EL (cell line): ENCODE data around the gene SHISA9.

Experiments
- DNase-seq: peaks from one replicate; pipeline ENCODE4 v3.0.0-alpha.2; 2016

The SHISA9 gene

GRCh38 chr16:13081825-13082331 is 180.5 kb downstream of the SHISA9 start:
- DNase-seq = no peak

DNA sequence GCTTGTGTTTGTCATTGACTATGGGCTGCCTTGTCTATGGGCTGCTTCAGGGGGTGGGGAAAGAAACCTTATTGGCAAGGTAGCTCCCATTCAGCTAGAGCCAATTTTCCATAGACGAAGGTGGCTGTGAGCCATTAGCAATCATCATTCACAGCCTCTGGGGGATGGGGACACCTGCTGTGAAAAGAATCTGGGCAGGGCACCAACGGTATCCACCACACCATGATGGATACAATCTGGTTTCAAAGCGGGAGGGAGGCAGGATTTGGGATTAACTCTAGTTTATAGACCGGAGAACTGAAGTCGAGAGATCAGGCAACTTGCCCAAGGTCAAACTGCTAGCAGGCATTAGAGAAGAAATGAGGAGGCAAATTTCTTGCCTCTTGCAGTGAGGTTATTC is 182.3 kb downstream of the SHISA9 start:
- DNase-seq = no peak

DNA sequence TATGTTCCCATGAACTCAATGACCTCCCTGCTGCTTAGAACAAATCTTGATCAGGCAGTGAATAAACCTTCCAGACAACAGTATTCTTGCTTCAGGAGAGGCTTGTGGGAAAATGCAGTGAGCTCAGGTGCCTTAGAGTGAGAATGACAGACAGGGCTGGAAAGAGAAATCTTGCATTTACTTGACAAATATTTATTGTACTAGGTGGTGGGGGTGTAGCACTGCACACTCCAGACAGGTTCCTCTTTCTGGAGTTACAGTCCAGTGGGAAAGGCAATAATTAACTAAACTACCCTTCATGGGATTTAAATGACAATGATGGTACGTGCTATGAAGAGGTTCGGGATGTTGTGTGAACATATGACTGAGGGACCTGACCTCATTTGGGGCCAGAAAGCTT is 182.9 kb downstream of the SHISA9 start:
- no peak for DNase-seq

GRCh38 chr16:13093661-13094060 is 192.3 kb downstream of the SHISA9 start:
- no peak for DNase-seq

- no peak for DNase-seq
These were observed 193.7 kb downstream of the SHISA9 start for GRCh38 chr16:13095061-13095460.

DNA sequence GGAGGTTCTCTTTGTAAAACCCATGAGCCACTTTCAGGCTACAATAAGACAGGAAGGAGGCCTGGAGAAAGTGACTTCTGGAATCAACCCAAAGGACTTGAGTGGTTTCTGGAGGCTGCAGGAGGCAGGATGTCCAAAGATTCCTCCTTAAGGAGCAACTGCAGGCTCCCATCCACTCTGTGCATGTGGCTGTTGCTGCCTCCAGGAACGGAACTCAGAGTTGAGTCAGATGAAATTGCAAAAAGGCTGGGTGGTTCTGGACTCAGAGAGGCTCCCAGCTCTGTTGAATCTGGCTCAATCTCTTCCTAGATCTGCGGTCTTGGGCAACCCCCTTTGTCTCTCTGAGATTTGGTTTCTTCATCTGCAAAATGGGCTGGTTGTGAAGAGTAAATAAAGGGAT is 197.1 kb downstream of the SHISA9 start:
- DNase-seq = no peak

- no peak for DNase-seq
These were observed 198.4 kb downstream of the SHISA9 start for GRCh38 chr16:13099822-13100221.

GRCh38 chr16:13100970-13101369 is 199.6 kb downstream of the SHISA9 start:
- DNase-seq = no peak

DNA sequence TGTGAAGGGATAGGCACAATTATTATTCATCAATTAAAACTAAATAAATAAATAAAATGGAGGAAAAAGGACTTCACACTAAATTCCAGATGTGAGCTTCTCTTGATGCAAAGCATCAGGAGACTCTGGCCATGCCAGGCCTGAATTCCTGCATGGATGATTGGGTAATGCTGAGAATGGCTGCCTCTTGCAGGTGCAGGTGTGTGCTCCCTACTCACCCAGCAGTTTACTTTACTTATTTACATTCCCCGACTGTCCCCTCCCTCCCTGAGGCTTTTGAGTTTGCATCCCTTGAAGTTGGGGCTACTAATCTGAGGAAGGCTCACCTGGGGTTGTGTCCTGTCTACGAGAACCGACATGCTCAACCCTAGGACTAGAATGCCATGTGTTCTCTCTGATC is 200.4 kb downstream of the SHISA9 start:
- no peak for DNase-seq

DNA sequence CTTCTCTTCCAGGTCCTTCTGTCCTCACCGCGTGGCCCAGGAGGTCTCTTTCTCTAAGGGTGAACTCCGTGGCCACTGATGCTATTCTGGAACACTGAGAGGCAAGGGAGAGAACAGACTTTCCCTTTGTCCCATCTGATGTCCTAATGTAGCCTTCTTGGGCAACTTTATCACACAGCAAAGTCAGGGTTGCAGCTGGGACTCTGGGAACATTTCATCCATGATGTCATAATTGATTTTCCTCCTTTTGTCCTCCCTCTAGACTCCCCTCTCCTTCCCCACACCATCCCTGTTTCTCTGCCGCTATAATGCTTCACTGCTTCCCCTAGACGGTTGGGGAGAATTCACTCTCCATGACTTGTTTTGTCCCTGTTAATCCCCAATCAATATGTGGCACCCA is 201.0 kb downstream of the SHISA9 start:
- DNase-seq = no peak

- DNase-seq = no peak
These were observed 202.6 kb downstream of the SHISA9 start for GRCh38 chr16:13103831-13104530.

- DNase-seq = no peak
These were observed 203.4 kb downstream of the SHISA9 start for GRCh38 chr16:13104772-13105171.

GRCh38 chr16:13105427-13105826 is 204.0 kb downstream of the SHISA9 start:
- no peak for DNase-seq

DNA sequence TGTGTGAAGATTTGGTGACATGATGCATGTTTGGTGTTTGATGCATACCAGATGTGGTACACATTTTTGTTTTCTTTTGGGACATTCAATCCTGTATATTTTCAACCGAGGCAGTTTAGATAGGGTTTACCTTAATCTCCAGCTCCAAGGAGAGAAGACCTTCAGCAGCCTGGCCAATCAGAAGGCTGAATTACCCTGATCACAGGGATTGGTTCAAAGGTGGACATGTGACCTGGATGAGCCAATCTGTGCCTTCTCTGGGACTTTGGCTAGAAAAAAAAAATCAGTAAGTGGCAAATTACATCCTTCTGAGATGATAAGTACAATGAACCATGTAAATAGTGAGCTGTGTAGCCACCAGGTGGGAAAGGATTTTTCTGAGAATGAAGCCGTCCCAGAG is 205.1 kb downstream of the SHISA9 start:
- DNase-seq = no peak

- no peak for DNase-seq
These were observed 206.7 kb downstream of the SHISA9 start for GRCh38 chr16:13108126-13108525.

GRCh38 chr16:13109171-13109570 is 207.8 kb downstream of the SHISA9 start:
- DNase-seq = no peak

- no peak for DNase-seq
These were observed 208.9 kb downstream of the SHISA9 start for GRCh38 chr16:13110124-13110796.

DNA sequence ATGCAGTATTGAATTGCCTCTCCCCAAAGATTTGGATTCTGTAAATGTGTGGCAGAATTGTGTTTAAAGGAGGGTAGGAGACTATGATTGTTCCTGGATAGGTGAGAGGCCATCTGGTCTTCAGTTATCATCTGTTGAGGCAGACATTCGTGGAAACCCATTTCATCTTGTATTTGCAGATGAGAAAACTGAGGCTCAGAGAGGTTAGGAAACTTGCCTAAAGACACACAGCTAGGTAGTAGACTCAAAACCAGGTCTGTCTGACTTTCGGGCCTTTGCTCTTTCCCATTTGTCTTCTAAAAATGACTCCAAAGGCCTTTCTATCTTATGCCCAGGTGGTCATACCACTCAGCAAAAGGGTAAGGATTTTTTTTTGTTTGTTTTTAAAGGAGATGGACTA is 210.3 kb downstream of the SHISA9 start:
- DNase-seq = no peak

DNA sequence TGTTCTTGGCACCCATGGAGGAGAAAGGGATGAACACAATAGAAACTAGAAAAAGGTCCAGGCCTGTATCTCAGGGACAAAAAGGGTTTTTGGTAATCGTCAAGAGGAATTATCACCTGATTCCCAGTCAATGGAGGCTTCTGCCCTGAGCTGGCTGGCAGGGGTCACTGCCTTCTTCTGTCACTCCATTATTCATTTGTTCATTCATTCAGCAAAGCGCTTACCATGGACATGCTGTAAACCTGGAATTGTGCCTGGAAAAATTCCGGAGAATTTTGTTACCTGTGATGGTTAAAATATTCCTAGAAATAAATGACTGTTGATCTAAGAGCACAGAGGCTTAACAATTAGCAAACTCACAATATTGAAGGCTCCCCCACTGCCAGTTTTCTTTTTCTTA is 212.3 kb downstream of the SHISA9 start:
- no peak for DNase-seq

GRCh38 chr16:13118091-13118490 is 216.7 kb downstream of the SHISA9 start:
- DNase-seq = no peak

DNA sequence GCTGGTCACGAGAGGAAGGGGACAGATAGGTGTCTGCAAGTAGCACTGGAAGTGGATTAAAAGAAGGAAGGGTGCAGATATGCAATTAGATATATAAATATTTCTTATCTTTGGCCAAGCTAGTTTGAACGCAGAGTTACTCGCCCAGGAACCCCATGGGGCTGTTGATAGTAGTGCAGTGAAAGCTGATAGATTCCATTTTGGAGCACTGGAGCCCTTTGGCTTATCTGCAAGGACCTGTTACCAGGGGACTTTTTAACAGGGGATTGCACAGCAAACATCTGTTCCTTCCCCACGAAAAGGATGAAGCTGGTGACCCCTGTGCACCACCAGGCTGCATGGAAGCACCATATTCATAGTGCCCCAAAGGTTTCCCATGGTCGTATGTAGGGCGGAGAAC is 218.7 kb downstream of the SHISA9 start:
- DNase-seq = no peak

- DNase-seq = no peak
These were observed 219.2 kb downstream of the SHISA9 start for GRCh38 chr16:13120557-13120956.

GRCh38 chr16:13123991-13124390 is 222.6 kb downstream of the SHISA9 start:
- DNase-seq = no peak

- no peak for DNase-seq
These were observed 225.7 kb downstream of the SHISA9 start for GRCh38 chr16:13127144-13127543.

DNA sequence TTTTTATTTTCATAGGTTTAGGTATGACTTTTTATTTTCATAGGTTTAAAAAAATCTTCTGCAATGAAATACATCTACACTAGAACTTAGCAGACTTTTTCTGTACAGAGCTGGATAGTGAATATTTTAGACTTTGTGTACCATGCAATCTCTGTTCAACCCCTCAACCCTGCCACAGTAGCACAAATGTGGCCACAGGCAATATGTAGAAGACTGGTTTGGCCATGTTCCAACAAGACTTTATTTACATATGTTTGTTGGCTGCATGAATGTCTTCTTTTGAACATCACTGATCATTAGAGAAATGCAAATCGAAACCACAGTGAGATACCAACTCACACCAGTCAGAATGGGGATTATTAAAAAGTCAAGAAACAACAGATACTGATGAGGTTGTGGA is 229.2 kb downstream of the SHISA9 start:
- no peak for DNase-seq
